Suprapubic skin (tissue), 4 donors: ENCODE measurements around the gene SLAMF7. TPM values are rescaled to one million over a fixed set of nuclear protein-coding genes. Genes with fewer than 3 reads are reported as not detected.

ENCODE experiments used
- DNase-seq, 2 donors: peaks; one replicate each; pipeline ENCODE4 v3.0.0-alpha.2; 2019; ENCODE audit warnings: low spot score in 2 of 2
- H3K27ac ChIP-seq: fragments of 200-600 bp; sonication (generic); one replicate; pipeline ENCODE4 v1.5.1; 2019
- H3K27me3 ChIP-seq: fragments of 200-600 bp; sonication (generic); one replicate; pipeline ENCODE4 v1.5.1; 2019
- H3K36me3 ChIP-seq: fragments of 200-600 bp; sonication (generic); one replicate; pipeline ENCODE4 v1.5.1; 2019
- H3K4me1 ChIP-seq: fragments of 200-600 bp; sonication (generic); one replicate; pipeline ENCODE4 v1.5.1; 2019
- H3K4me3 ChIP-seq: fragments of 200-600 bp; sonication (generic); one replicate; pipeline ENCODE4 v1.5.1; 2019; ENCODE audit warnings: mild to moderate bottlenecking
- H3K9me3 ChIP-seq: fragments of 200-600 bp; sonication (generic); one replicate; pipeline ENCODE4 v1.5.1; 2019
- CTCF ChIP-seq, 2 donors: fragments of 200-600 bp in 1 of 2; fragments of 450-650 bp in 1 of 2; sonication (generic) in 1 of 2; IDR thresholded peaks; one replicate each; pipeline ENCODE4 v1.5.1; 2016 to 2019; ENCODE audit warnings: antibody characterized with exemption in 2 of 2, mild to moderate bottlenecking in 1 of 2, moderate library complexity in 1 of 2
- EP300 ChIP-seq: sonication (generic); formaldehyde crosslinking; IDR thresholded peaks from one replicate; pipeline ENCODE4 v1.6.1; 2017; ENCODE audit warnings: antibody characterized with exemption
- POLR2A ChIP-seq, 2 donors: fragments of 450-650 bp; IDR thresholded peaks; one replicate each; pipeline ENCODE4 v1.6.1; 2017; ENCODE audit warnings: antibody characterized with exemption in 2 of 2, mild to moderate bottlenecking in 2 of 2, moderate library complexity in 2 of 2
- POLR2AphosphoS5 ChIP-seq, 3 donors: sonication (generic); formaldehyde crosslinking; IDR thresholded peaks; one replicate each; pipeline ENCODE4 v1.6.1; 2017; ENCODE audit warnings: antibody characterized with exemption in 3 of 3
- WGBS: methylation state at CpG from one replicate; pipeline ENCODE4 v1.1.5; 2018; 5-methylcytosine and 5-hydroxymethylcytosine counted together
- total RNA-seq, 4 donors: library from RNA; depleted of rRNA; stranded (reverse); fragments of >200 nt; gene quantifications; one replicate each; pipeline ENCODE4 v1.1.0, GENCODE V29; 2016

SLAMF7 gene
- total RNA-seq, 4 donors from 2014 or later = 1.1 to 3.4 (median 1.9) TPM

- no peak for DNase-seq
- Histone ChIP-seq H3K36me3 (no peaks in the 10 kb centered on the region), H3K27ac (no peak overlapping the region), H3K4me1 (no peaks in the 10 kb centered on the region), H3K9me3 (no peaks in the 10 kb centered on the region), H3K4me3 (no peak overlapping the region), H3K27me3 (no peaks in the 10 kb centered on the region)
- no peak for TF ChIP-seq POLR2A (IDR thresholded peaks at IDR 0.05)
- no peak for TF ChIP-seq POLR2AphosphoS5 (IDR thresholded peaks at IDR 0.05)
- TF ChIP-seq CTCF (IDR thresholded peaks at IDR 0.05) = no peak
- no peak for TF ChIP-seq EP300
- WGBS = 89% methylated on average over 4 of the region's 4 CpGs
Observed at GRCh38 chr1:160761046-160761445, 22.0 kb downstream of the SLAMF7 start.

- no peaks in the 10 kb centered on the region for H3K36me3 ChIP-seq
- H3K4me1 ChIP-seq = peaks cover 4% of the 10 kb centered on the region
- H3K9me3 ChIP-seq = no peaks in the 10 kb centered on the region
- DNase-seq = no peak
- H3K27ac ChIP-seq = no peak overlapping the region
- H3K4me3 ChIP-seq = no peak overlapping the region
- TF ChIP-seq POLR2AphosphoS5 (IDR thresholded peaks at IDR 0.05) (no peak), POLR2A (IDR thresholded peaks at IDR 0.05) (no peak), EP300 (no peak), CTCF (IDR thresholded peaks at IDR 0.05) (no peak)
- no peaks in the 10 kb centered on the region for H3K27me3 ChIP-seq
- WGBS = 79% methylated on average over 2 of the region's 2 CpGs
Observed at GRCh38 chr1:160761886-160762285, 22.8 kb downstream of the SLAMF7 start.

GRCh38 chr1:160763993-160764392 lies 24.9 kb downstream of the SLAMF7 start:
- Histone ChIP-seq H3K9me3 (no peaks in the 10 kb centered on the region), H3K27ac (no peak overlapping the region), H3K4me3 (no peak overlapping the region), H3K27me3 (no peaks in the 10 kb centered on the region), H3K36me3 (no peaks in the 10 kb centered on the region), H3K4me1 (peaks cover 18% of the 10 kb centered on the region)
- 81% methylated on average over 3 of the region's 3 CpGs for WGBS
- TF ChIP-seq EP300 = no peak
- TF ChIP-seq POLR2AphosphoS5 (IDR thresholded peaks at IDR 0.05) = no peak
- no peak for DNase-seq

GRCh38 chr1:160767395-160768294 lies 28.6 kb downstream of the SLAMF7 start:
- Histone ChIP-seq H3K36me3 (no peaks in the 10 kb centered on the region), H3K9me3 (no peaks in the 10 kb centered on the region), H3K27me3 (no peaks in the 10 kb centered on the region), H3K4me3 (no peak overlapping the region), H3K27ac (peak overlapping the region; percentile 87), H3K4me1 (peaks cover 18% of the 10 kb centered on the region)
- no peak for DNase-seq
- 41% methylated on average over 8 of the region's 8 CpGs for WGBS
- TF ChIP-seq POLR2A (IDR thresholded peaks at IDR 0.05) = no peak
- TF ChIP-seq EP300 = no peak
- TF ChIP-seq POLR2AphosphoS5 (IDR thresholded peaks at IDR 0.05) = no peak
- no peak for TF ChIP-seq CTCF (IDR thresholded peaks at IDR 0.05)

DNA sequence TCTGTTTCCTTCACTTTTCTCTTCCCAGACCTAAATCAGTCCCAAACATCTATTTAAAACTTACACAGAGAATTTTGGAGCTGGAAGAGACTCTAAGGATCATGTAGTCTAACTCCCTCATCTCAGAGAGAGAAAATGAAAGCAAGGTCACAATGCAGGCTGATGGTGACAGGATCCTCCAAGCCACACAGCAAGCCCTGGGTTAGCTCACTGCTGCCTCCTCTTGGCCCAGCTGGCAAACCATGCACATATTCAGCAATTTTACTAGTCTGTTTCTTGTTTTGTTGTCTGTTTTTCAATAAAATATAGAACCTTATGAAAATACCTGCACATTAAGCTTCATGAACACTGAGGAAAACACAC lies 29.2 kb downstream of the SLAMF7 start:
- no peaks in the 10 kb centered on the region for H3K36me3 ChIP-seq
- no peak overlapping the region for H3K4me3 ChIP-seq
- peaks cover 18% of the 10 kb centered on the region for H3K4me1 ChIP-seq
- no peak for DNase-seq
- H3K27ac ChIP-seq = peak overlapping the region; percentile 87
- peak in 1 of 2 donors; percentile 53 for TF ChIP-seq CTCF (IDR thresholded peaks at IDR 0.05)
- no peak for TF ChIP-seq POLR2A (IDR thresholded peaks at IDR 0.05)
- no peak for TF ChIP-seq EP300
- no peak for TF ChIP-seq POLR2AphosphoS5 (IDR thresholded peaks at IDR 0.05)
- no peaks in the 10 kb centered on the region for H3K9me3 ChIP-seq
- H3K27me3 ChIP-seq = no peaks in the 10 kb centered on the region
